HG02642 (cell line): Measurements from ENCODE around the gene NEU1.
"Not testable (repeated sequence)": the region's sequence is repeated elsewhere in the genome, so short reads cannot be mapped to it uniquely, and the experiment has no call there.

Source experiments
- ATAC-seq: cut with Tn5 transposase; IDR thresholded peaks from one replicate; pipeline ENCODE4 v1.9.1; 2021; ENCODE audit warnings: mild to moderate bottlenecking; ENCODE audit not compliant: unreplicated experiment, poor library complexity

The NEU1 gene

GRCh38 chr6:31847276-31847978, 15.2 kb downstream of the NEU1 start:
- no peak for ATAC-seq

GRCh38 chr6:31844507-31844906, 18.1 kb downstream of the NEU1 start:
- no peak for ATAC-seq

GRCh38 chr6:31842053-31842452, 20.6 kb downstream of the NEU1 start:
- no peak for ATAC-seq

GRCh38 chr6:31839779-31840126, 22.9 kb downstream of the NEU1 start:
- not testable (repeated sequence) for ATAC-seq

- ATAC-seq, result no peak
These were observed 23.7 kb downstream of the NEU1 start for GRCh38 chr6:31838968-31839367.

- not testable (repeated sequence) for ATAC-seq
These were observed 24.5 kb downstream of the NEU1 start for GRCh38 chr6:31838114-31838553.

GRCh38 chr6:31837369-31838113, 25.1 kb downstream of the NEU1 start:
- ATAC-seq, result no peak

- no peak for ATAC-seq
These were observed 25.9 kb downstream of the NEU1 start for GRCh38 chr6:31836474-31837368.

- ATAC-seq, result no peak
These were observed 26.6 kb downstream of the NEU1 start for GRCh38 chr6:31836047-31836473.

- ATAC-seq, result peak; percentile 43
These were observed 28.0 kb downstream of the NEU1 start for GRCh38 chr6:31834367-31835250.

- no peak for ATAC-seq
These were observed 31.0 kb downstream of the NEU1 start for GRCh38 chr6:31831350-31832215.

GRCh38 chr6:31830886-31831335, 31.7 kb downstream of the NEU1 start:
- no peak for ATAC-seq

- no peak for ATAC-seq
These were observed 32.9 kb downstream of the NEU1 start for GRCh38 chr6:31829633-31830283.

- peak; percentile 67 for ATAC-seq
These were observed 35.1 kb downstream of the NEU1 start, which contains the start of gene HSPA1B for GRCh38 chr6:31827286-31828079. Gene HSPA1B (plus strand): TSS chr6:31827738. CDS start chr6:31827951, 213 bp downstream.

- no peak for ATAC-seq
These were observed 35.8 kb downstream of the NEU1 start for GRCh38 chr6:31826793-31827285.

- no peak for ATAC-seq
These were observed 37.1 kb downstream of the NEU1 start for GRCh38 chr6:31825553-31825952.

- not testable (repeated sequence) for ATAC-seq
These were observed 38.9 kb downstream of the NEU1 start for GRCh38 chr6:31823592-31824196.
